Amygdala (tissue), 56 donors: ENCODE measurements around the gene TFB1M.
"Not testable (repeated sequence)": the region's sequence is repeated elsewhere in the genome, so short reads cannot be mapped to it uniquely, and the experiment has no call there.

ENCODE experiments used
- DNase-seq, 56 donors: peaks; one replicate each; lab custom pipeline; 2025; lab: John Stamatoyannopoulos, UW

The TFB1M gene

DNA sequence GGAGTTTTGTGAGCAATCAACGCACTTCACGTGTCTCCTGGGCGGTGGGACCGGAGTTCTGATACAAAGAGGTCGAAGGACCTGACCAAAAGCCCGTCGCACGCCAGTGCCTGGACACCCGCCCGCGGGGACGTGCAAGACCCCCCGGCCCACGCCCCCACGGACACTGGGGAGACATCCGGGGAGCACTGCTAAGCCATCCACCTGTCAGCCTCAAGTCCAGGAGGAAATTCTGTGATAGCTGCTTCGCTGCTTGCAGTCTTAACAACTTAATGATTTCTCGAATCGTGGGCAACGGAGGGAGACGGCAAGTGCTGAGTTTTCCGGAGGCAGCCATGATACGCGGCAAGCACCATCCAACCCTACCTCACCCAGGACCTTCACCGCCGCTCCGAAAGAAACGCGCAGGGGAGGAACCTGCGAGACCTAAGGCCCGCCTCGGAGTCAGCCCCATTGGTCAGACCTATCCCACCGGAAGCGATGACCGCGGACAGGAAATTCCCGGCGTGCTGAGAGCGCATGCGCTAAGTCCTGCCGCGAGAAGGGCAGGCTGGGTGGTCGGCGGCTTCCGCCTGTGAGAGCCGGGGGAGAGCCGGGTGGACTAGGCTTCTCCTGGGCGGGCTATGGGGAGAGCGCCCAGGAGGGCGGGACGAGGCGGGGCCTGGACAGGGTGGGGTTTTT, at the start of gene TFB1M:
TFB1M (minus strand) TSS at position 393 of the 681 bp plus-strand sequence; CDS start at position 337, 56 bp downstream.
- peak; percentile 77 to 99 (median 96) for DNase-seq

DNA sequence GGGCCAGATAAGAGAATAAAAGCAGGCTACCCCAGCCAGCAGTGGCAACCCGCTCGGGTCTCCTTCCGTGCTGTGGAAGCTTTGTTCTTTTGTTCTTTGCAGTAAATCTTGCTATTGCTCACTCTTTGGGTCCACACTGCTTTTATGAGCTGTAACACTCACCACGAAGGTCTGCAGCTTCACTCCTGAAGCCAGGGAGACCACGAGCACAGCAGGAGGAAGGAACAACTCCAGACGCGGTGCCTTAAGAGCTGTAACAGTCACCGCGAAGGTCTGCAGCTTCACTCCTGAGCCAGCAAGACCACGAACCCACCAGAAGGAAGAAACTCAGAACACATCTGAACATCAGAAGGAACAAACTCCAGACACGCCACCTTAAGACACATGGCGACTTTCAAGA, 49.7 kb upstream of the TFB1M start:
- DNase-seq, result not testable (repeated sequence)

DNA sequence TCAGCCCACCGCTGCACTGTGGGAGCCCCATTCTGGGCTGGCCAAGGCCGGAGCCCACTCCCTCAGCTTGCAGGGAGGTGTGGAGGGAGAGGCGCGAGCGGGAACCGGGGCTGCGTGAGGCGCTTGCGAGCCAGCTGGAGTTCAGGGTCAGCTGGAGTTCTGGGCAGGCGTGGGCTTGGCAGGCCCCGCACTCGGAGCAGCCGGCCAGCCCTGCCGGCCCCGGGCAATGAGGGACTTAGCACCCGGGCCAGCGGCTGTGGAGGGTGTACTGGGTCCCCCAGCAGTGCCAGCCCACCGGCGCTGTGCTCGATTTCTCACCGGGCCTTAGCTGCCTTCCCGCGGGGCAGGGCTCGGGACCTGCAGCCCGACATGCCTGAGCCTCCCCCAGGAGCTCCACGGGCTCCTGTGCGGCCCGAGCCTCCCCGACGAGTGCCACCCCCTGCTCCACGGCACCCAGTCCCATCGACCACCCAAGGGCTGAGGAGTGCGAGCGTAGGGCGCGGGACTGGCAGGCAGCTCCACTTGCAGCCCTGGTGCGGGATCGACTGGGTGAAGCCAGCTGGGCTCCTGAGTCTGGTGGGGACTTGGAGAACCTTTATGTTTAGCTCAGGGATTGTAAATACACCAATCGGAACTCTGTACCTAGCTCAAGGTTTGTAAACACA, 48.8 kb upstream of the TFB1M start:
- DNase-seq, result not testable (repeated sequence)

DNA sequence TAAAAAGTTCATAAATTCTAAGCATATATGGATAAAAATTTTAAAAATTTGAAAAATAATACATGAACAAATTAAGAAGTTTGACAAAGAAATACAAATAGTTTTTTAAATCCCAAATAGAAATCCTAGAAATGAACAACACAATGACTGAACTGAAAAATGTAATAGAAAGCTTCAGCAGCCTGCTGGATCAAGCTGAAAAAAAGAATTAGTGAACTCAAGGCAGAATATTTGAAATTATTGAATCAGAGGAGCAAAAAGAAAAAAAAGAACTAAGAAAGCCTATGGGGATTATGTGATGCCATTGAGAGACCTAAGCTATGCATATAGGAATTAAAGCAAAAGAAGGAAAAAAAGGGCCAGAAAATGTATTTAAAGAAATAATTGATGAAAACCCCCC, 39.9 kb upstream of the TFB1M start:
- DNase-seq, result no peak

DNA sequence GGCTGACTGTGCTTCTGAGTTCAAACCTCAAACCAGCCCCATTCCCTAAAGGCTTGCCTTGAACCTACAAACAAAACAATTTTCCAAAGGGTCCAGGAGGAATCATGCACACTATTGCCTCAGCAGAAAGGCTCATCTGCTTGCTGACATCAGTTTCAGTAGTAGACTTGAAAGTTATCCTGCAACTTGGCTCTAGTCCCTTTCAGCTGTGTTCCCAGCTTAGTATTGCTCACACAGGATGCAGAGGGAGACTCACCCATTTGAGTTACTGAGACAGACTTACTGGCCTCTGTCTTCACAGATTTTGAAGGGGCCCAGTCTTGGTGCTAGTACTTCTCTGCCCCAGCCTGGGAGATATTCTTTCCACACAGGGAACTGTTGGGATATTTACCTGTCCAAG, 38.5 kb upstream of the TFB1M start:
- no peak for DNase-seq

DNA sequence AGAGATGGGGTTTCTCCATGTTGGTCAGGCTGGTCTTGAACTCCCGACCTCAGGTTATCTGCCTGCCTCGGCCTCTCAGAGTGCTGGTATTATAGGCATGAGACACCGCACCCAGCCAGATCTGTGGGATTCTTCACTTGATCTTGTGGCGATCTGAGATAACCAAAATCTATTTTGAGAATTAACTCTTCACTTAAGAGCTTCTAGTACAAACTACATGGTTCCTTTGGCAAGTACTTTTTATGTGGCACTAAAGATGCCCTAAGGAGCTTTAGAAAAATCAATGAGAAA, 37.8 kb upstream of the TFB1M start:
- no peak for DNase-seq

DNA sequence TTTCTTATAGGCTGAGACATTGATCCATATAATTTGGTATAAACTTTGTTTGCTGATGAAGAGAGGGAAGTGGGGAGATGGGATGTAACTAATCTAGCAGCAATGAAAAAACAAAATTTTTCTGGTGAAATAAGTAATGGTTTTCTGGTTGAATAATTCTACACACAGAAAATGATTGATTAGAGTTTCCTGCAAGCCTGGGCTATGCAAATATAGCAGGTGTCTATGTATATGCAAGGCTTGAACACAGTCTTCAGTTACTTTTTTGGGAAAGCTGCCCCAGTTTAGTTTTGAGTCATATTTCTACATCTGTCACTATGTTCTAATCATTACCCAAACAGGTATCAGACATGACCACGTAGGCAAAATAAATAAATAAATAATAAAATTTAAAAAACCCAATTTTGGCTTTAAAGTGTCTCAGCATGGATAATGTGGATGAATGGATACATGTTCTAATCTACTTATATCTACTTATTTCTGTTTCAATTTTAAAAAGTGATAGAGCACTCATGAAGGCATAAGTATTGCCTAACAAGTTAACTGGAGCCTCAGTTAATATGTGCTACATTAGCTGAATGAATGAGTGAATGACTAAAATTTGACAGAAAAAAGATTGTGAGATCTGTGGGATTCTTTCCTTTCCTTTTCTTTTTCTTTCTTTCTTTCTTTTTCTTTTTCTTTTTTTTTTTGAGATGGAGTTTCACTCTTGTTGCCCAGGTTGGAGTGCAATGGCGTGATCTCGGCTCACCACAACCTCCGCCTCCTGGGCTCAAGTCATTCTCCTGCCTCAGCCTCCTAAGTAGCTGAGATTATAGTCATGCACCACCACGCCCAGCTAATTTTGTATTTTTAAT, 37.2 kb upstream of the TFB1M start:
- DNase-seq, result no peak

DNA sequence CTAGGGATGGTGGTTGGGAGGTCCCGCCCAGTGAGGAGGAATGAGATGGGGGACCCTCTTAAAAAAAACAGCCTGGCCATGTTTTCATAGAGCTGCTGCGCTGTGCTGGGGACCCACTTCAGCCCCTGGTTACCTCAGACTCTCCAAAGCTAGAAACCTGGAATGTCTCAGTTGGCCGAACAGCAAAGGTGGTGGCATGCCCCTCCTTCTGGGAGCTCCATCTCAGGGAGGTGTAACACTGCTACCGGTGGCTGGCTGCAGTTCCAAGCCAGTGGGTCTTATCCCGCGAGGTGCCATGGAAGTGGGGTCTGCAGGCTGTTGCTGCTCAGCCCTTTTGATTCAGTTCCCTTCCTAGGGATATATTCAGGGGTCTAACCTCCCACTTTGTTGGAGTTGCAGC, 35.7 kb upstream of the TFB1M start:
- DNase-seq, result no peak

DNA sequence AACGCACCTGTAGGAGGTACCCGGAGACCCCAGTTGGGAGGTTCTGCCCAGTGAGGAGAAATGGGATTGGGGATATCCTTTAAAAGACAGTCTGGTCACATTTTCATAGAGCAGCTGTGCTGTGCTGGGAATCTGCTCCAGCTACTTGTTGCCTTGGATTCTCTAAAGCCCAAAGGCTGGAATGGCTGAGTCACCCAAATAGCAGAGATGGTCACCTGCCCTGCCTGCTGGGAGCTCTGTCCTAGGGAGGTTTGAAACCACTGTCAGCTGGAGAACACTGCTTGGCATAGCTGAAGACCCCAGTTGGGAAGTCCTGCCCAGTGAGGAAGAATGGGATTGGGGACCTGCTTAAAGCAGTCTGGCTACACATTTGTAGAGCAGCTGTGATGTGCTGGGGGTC, 34.8 kb upstream of the TFB1M start:
- no peak for DNase-seq

DNA sequence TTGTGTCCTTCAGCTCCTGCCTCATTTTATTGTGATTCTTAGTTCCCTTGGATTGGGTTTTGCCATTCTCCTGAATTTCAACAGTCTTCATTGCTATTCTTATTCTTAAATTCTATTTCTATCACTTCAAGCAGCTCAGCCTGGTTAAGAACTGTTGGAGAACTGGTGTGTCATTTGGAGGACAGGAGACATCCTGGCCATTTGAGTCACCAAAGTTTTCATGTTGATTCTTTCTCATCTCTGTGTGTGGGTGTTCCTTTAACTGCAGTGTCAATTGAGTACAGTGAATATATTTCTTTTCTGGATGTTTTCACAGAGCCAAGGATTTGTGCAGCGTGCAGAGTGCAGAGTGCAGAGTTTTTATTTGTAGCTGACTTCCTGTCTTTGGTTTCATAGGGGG, 33.5 kb upstream of the TFB1M start:
- DNase-seq, result no peak

DNA sequence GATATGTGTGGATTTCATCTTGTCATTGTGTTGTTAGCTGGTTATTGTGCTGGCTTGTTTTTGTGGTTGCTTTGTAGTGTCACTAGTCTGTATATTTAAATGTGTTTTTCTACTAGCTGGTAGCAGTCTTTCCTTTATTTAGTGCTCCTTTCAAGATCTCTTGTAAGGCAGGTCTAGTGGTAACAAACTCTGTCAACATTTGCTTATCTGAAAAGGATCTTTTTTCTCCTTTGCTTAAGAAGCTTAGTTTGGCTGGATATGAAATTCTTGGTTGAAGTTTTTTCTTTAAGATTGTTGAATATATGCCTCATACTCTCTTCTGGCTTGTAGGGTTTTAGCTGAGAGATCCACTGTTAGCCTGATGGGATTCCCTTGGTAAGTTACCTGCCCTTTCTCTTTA, 32.7 kb upstream of the TFB1M start:
- DNase-seq, result no peak

DNA sequence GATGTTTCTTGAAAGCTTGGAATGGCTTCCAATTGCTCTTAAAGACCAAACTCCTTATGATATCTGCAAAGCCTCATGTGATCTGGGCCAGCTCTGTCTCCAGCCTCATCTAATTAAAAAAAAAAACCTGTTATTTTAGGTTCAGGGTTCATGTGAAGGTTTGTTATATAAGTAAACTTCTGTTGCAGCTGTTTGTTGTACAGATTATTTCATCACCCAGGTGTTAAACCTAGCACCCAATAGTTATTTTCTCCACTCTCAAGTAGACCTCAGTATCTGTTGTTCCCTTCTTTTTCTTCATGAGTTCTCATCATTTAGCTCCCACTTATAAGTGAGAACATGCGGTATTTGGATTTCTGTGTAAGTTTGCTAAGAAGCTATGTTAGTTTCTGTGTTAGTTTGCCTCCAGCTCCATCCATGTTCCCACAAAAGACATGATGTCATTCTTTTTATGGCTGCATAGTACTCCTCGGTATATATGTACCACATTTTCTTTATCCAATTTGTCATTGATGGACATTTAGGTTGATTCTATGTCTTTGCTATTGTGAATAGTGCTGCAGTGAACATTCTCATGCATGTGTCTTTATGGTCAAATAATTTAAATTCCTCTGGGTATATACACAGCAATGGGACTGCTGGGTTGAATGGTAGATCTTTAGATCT, 30.2 kb upstream of the TFB1M start:
- no peak for DNase-seq

DNA sequence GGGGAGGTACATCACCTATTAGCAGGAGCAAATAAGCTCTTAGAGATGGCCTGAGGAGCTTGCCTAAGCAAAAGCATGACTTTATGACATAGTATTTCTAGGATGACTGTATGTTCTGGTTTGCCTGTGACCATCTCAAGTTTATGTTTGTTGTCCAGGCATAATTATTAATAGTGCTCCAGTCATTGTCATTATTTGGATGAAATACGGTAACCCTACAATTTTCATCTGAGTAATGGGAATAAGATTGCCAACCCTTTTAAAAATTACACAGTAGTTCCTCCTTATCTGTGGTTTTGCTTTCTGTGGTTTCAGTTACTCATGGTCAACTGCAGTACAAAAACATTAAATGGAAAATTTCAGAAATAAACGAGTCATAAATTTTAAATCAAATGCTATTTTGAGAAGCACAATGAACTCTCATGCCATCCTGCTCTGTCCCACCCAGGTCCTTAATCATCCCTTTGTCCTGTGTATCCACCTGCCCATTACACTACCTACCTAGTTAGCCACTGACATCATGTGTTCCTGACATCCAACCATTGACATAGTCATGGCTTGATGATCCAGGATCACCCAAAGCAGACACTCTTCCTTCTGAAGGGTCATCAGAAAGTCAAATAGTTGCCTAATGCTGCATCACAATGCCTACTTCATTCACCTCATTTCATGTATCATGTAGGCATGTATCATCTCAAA, 27.0 kb upstream of the TFB1M start:
- DNase-seq, result no peak

DNA sequence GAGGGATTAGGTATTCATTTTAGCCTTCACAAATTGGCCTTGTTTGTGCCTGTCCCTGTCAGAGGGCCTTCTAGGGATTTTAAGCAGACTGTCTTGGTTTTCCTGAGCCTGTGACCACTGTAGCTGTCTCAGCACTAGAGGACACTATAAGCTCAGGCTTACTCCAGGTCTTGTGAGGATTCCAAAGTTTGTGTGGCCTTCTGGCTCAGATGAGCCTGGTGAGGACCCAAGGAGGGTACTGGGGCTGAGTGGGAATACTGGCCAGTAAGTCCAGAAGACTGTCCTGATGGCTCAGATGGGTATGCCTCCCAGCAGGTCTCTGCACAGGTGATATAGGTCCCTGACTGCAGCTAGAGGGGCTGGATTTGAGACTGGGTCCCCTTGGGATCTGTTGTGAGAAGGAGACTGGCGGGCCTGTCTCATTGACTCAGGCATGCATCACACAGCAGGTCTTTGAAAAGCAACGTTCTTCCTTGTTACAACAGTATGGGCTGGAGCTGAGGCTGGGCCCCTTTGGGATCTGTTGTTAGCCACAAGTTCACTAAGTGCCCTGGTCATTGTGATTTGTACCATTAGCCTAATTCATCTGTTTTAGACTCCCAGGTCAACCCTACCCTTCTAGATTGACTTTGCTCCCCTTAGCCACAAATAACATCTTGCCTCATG, 26.3 kb upstream of the TFB1M start:
- DNase-seq, result no peak

DNA sequence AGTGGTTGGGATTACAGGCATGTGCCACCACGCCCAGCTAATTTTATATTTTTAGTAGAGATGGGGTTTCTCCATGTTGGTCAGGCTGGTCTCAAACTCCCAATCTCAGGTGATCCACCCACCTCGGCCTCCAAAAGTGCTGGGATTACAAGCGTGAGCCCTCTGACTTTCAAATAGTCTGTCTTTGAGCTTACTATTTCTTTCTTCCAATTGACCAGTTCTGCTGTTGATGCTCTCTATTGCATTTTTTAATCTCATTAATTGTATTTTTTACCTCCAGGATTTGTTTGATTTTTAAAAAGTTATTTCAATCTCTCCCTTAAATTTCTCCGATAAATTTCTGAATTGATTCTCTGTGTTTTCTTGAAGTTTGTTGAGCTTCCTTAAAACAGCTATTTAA, 25.6 kb upstream of the TFB1M start:
- DNase-seq, result not testable (repeated sequence)

DNA sequence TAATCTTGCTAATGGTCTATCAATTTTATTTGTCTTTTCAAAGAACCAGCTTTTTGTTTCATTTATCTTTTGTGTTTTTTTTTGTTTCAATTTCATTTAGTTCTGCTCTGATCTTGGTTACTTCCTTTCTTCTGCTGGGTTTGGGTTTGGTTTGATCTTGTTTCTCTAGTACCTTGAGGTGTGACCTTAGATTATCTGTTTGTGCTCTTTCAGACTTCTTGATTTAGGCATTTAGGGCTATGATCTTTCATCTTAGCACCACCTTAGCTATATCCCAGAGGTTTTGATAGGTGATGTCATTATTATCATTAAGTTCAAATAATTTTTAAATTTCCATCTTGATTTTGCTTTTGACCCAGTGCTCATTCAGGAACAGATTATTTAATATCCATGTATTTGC, 24.0 kb upstream of the TFB1M start:
- not testable (repeated sequence) for DNase-seq

DNA sequence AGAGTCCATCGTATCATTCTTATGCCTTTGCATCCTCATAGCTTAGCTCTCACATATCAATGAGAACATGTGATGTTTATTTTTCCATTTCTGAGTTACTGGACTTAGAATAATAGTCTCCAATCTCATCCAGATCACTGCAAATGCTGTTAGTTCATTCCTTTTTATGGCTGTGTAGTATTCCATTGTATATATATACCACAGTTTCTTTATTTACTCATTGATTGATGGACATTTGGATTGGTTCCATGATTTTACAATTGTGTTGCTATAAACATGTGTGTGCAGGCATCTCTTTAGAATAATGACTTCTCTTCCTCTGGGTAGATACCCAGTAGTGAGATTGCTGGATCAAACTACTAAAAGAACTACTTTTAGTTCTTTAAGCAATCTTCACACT, 21.0 kb upstream of the TFB1M start:
- no peak for DNase-seq

DNA sequence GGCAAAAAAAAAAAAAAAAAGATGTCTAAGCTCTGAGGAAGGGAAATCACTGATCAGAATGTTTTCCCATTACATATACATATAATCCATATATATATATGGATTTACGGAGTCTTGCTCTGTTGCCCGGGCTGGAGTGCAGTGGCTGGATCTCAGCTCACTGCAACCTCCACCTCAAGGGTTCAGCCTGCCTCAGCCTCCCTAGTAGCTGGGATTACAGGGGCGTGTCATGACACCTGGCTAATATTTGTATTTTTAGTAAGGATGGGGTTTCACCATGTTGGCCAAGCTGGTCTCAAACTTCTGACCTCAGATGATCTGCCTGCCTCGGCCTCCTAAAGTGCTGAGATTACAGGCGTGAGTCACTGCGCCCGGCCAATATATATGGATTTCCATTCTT, 19.8 kb upstream of the TFB1M start:
- DNase-seq, result not testable (repeated sequence)

DNA sequence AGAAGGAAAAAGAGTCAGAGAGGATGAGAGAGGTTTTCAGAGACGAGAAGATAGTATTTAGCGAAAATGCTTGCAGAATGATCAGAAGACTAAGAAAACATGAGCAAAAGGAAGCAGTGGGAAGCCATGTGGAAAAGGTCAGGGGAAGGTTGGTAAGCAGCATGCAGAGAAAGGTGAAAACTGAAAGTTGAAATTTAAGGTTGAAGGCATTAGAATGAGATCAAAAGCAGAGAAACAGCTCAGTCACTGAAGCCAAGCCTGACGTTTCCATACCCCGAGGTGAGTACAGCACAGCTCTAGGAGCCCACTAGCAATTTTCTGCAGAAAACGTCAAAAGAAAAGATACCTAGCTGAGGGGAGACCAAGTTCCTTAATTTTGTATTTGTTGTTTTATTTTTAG, 19.1 kb upstream of the TFB1M start:
- no peak for DNase-seq

DNA sequence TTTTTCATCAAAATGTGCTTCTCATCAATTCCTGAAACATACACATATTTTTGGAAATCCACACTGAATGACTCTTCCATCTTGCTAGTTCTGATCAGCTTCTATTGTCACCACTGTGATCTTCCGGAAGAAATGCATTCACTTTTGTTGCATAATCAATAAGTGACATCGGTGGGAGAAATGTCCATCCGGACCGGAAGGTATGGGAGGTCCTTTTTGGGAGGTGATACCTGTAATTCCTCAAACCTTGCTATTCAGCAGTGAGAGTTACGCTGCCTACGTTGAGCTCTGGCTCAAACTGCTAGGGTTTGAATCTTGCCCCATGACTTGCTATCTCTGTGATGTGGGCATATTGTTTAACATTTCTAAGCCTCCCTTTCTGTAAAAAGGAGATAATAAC, 16.6 kb upstream of the TFB1M start:
- no peak for DNase-seq
